OCI-LY3 (cell line): Measurements from ENCODE around the gene MGARP.

Experiments used
- H2AFZ ChIP-seq: fragments of 200-600, 300-600 bp; shearing (Covaris generic); 2 replicates; pipeline ENCODE4 v1.6.0; 2014; ENCODE audit warnings: antibody characterized with exemption, low read depth, low read length
- H3K27ac ChIP-seq: fragments of 200-600, 300-600 bp; sonication (generic); 2 replicates; pipeline ENCODE4 v1.5.1; 2014; ENCODE audit warnings: mild to moderate bottlenecking, low read length, moderate library complexity, mixed read lengths
- H3K27me3 ChIP-seq: fragments of 200-600, 300-600 bp; sonication (generic); 2 replicates; pipeline ENCODE4 v1.6.1; 2014; ENCODE audit warnings: low read depth, low read length, mixed read lengths
- H3K36me3 ChIP-seq: fragments of 200-600, 300-600 bp; sonication (generic); replicated peaks from 2 replicates; pipeline ENCODE3; 2014; ENCODE audit warnings: low read depth, low read length, mixed read lengths
- H3K4me1 ChIP-seq: fragments of 300-600, 200-600 bp; sonication (generic); 2 replicates; pipeline ENCODE4 v1.6.1; 2014; ENCODE audit warnings: low read length, mixed read lengths
- H3K4me2 ChIP-seq: fragments of 200-600, 300-600 bp; sonication (generic); 2 replicates; pipeline ENCODE4 v1.6.1; 2014; ENCODE audit warnings: low read length, mixed read lengths
- H3K4me3 ChIP-seq: fragments of 300-600, 200-600 bp; sonication (generic); 2 replicates; pipeline ENCODE4 v1.5.1; 2014; ENCODE audit warnings: antibody characterized with exemption, mild to moderate bottlenecking, low read length, moderate library complexity
- H3K79me2 ChIP-seq: fragments of 300-600, 200-600 bp; shearing (Covaris generic); 2 replicates; pipeline ENCODE4 v1.6.1; 2014; ENCODE audit warnings: mild to moderate bottlenecking, low read length, mixed read lengths
- H3K9ac ChIP-seq: fragments of 300-600, 200-600 bp; shearing (Covaris generic); 2 replicates; pipeline ENCODE4 v1.6.0; 2014; ENCODE audit warnings: mild to moderate bottlenecking, low read length, moderate library complexity
- H3K9me3 ChIP-seq: fragments of 200-600, 300-600 bp; shearing (Covaris generic); 2 replicates; pipeline ENCODE4 v1.6.1; 2014; ENCODE audit warnings: low read length, mixed read lengths; ENCODE audit not compliant: insufficient read depth
- H4K20me1 ChIP-seq: fragments of 200-600, 300-600 bp; sonication (generic); 2 replicates; pipeline ENCODE4 v1.6.1; 2016; ENCODE audit warnings: low read length, mixed read lengths; ENCODE audit not compliant: insufficient read depth
- EZH2phosphoT487 ChIP-seq: fragments of 200-600 bp; shearing (Covaris generic); IDR thresholded peaks from 2 replicates; pipeline ENCODE4 v1.6.1; 2018; ENCODE audit warnings: antibody characterized with exemption, mixed run types, low read depth
- TF ChIP-seq, protein P1 (sequence below): fragments of 200-600, 300-600 bp; sonication (generic); IDR thresholded peaks from 2 replicates; pipeline ENCODE4 v1.5.1; 2014; ENCODE audit warnings: antibody characterized with exemption, low read length, low read depth

MGARP gene

DNA sequence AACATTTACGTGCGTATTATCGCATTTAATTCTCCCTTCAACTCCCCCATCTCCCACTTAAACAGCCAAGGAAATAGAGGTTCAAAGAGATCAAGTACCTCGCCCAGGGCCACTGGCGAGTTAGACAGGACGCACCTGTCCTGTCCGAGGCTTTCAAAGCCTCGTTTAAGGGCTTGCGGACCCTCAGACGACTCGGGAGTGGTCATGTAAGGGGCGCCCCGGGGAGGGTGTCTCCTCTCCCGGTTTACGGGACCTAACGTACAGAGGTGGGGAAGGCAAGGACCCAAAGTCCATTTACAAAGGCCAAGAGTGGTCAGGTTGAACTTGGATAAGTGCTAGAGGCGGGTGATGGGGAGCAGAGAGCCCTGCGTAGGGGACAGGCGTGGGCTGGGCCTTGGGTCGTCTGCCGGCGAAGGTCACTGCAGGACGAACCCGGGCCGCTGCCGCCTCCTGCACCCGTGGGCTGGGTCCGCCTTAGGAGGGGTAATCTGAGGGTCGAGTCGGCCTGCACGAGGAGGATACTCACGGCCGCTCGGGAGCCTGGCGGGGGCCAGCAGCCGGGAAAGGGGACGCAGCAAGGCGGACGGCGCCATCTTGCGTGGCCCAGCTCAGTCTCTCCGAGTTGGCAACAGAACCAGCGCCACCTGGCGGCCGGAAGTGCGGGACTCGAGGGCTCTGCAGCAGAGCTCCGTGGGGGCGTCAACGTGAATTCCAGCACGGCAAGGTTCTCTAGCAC is 15.3 kb upstream of the MGARP start:
- Histone ChIP-seq H3K36me3 (peaks cover 23% of the 10 kb centered on the region), H2AFZ (peak overlapping the region; percentile 87), H3K4me2 (peak overlapping the region; percentile 92), H3K79me2 (peaks cover 21% of the 10 kb centered on the region), H3K4me3 (peak overlapping the region; percentile 83), H3K9me3 (no peaks in the 10 kb centered on the region), H4K20me1 (no peaks in the 10 kb centered on the region), H3K4me1 (peaks cover 30% of the 10 kb centered on the region), H3K27me3 (no peaks in the 10 kb centered on the region), H3K27ac (peak overlapping the region; percentile 83), H3K9ac (peak overlapping the region; percentile 95)
- TF ChIP-seq, protein P1, sequence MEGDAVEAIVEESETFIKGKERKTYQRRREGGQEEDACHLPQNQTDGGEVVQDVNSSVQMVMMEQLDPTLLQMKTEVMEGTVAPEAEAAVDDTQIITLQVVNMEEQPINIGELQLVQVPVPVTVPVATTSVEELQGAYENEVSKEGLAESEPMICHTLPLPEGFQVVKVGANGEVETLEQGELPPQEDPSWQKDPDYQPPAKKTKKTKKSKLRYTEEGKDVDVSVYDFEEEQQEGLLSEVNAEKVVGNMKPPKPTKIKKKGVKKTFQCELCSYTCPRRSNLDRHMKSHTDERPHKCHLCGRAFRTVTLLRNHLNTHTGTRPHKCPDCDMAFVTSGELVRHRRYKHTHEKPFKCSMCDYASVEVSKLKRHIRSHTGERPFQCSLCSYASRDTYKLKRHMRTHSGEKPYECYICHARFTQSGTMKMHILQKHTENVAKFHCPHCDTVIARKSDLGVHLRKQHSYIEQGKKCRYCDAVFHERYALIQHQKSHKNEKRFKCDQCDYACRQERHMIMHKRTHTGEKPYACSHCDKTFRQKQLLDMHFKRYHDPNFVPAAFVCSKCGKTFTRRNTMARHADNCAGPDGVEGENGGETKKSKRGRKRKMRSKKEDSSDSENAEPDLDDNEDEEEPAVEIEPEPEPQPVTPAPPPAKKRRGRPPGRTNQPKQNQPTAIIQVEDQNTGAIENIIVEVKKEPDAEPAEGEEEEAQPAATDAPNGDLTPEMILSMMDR = peak; percentile 99
- TF ChIP-seq EZH2phosphoT487 = no peak

DNA sequence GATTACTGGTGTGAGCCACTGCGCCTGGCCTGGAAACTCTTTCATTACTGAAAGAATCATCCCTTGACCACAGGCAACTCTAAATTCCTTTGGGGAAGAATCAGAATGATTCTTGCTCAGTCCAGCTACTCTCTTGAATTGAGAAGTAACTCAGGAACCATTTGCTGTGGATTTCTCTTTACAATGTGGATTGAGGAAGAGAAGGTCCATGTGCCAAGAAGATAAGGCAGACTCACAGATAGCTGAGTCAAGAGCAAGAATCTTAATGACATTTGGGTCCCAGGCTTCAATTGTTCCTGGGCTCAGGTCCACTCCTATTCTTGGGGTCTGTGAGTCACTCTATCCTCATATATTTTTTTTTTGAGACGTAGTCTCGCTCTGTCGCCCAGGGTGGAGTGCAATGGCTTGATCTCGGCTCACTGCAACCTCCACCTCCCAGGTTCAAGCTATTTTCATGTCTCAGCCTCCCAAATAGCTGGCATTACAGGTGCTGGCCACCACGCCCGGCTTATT is 6.2 kb upstream of the MGARP start:
- H3K9ac ChIP-seq = no peak overlapping the region
- H3K4me1 ChIP-seq = no peaks in the 10 kb centered on the region
- no peak for TF ChIP-seq EZH2phosphoT487
- TF ChIP-seq, protein P1 = no peak

DNA sequence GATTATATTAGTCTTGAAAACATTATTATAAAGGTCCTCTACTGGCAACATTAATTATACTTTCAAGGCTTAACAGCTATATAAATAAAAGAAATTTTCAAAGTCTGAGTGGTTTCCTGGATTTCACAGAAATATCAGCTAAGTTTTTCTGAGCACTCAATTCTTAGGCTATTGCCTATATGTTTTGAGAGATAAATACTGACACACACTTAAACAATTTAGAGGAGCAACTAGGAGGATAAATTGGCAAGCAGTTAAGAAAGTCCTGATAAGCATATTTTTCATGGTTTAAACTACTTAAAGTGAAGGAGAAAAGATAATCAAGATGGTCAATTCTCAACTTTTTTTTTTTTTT is 2.7 kb upstream of the MGARP start:
- Histone ChIP-seq H2AFZ (no peak overlapping the region), H3K4me1 (peaks cover 6% of the 10 kb centered on the region; the same call in 1 of the 2 replicates), H3K4me2 (no peak overlapping the region), H3K79me2 (no peaks in the 10 kb centered on the region), H3K36me3 (peaks cover 9% of the 10 kb centered on the region), H3K27ac (no peak overlapping the region), H3K9me3 (peaks cover 11% of the 10 kb centered on the region), H3K9ac (no peak overlapping the region), H4K20me1 (no peaks in the 10 kb centered on the region), H3K4me3 (no peak overlapping the region), H3K27me3 (peaks cover 21% of the 10 kb centered on the region)
- TF ChIP-seq EZH2phosphoT487 = no peak
- TF ChIP-seq, protein P1 = no peak

More for the DNA sequence above, 6.2 kb upstream of the MGARP start:
- Histone ChIP-seq H3K27ac (no peak overlapping the region), H3K4me2 (no peak overlapping the region), H3K9me3 (peaks cover 11% of the 10 kb centered on the region), H3K36me3 (peaks cover 28% of the 10 kb centered on the region), H3K79me2 (no peaks in the 10 kb centered on the region), H4K20me1 (0 out of 2 replicates have a peak, but pooled peaks cover 3% of the 10 kb centered on the region), H3K4me3 (no peak overlapping the region), H2AFZ (no peak overlapping the region), H3K27me3 (0 out of 2 replicates have a peak, but pooled peaks cover 5% of the 10 kb centered on the region)

DNA sequence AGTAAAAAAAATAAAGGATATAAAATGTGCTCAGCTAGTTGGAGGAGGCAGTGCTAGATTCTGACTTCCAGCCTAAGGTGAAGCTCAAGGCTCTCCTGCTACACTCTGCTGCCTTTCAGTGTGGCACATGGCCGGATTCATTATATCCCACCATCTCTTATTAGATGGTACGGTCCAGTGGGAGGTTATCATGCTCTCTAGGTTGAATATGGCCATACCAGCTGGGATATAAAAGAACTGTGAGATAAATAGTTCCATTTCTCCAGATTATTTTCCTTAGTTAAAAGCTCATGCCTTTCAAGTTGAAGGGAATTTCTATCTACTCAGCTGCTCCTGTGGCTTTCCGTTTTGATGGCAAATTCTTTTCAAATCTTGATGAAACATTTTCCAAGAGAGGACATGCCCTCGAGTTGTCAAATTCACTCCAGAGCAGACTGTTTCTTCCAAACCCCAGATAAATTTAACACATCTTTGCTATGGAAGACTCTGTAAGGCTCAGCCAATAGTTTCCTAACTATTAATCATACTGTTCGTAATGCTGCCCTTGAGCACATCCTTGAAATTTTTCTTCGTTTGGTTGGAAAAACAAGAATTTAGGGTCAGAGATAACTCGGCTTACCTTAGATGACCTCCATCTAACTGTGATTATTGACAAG is 2.2 kb upstream of the MGARP start:
- Histone ChIP-seq H3K4me2 (no peak overlapping the region), H3K9ac (no peak overlapping the region), H3K27me3 (peaks cover 21% of the 10 kb centered on the region), H3K4me3 (no peak overlapping the region), H3K4me1 (peaks cover 6% of the 10 kb centered on the region; the same call in 1 of the 2 replicates), H2AFZ (no peak overlapping the region), H3K9me3 (peaks cover 11% of the 10 kb centered on the region), H3K36me3 (peaks cover 9% of the 10 kb centered on the region), H4K20me1 (no peaks in the 10 kb centered on the region), H3K27ac (no peak overlapping the region), H3K79me2 (no peaks in the 10 kb centered on the region)
- TF ChIP-seq, protein P1 = no peak
- TF ChIP-seq EZH2phosphoT487 = no peak
